ENCODE data around the gene IGSF23.

The IGSF23 gene, protein sequence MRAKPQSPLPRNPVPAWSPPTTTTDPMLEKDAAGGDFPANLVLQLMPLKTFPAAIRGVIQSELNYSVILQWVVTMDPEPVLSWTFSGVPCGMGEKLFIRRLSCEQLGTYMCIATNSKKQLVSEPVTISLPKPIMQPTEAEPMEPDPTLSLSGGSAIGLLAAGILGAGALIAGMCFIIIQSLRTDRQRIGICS

GRCh38 chr19:44613295-44614178, at the start of gene IGSF23:
Gene IGSF23, plus strand, starts transcription at chr19:44613563. Its CDS starts 83 bp downstream, at chr19:44613646.
- peak; percentile 45 for DNase-seq (ENCODE audit: low spot score)

DNA sequence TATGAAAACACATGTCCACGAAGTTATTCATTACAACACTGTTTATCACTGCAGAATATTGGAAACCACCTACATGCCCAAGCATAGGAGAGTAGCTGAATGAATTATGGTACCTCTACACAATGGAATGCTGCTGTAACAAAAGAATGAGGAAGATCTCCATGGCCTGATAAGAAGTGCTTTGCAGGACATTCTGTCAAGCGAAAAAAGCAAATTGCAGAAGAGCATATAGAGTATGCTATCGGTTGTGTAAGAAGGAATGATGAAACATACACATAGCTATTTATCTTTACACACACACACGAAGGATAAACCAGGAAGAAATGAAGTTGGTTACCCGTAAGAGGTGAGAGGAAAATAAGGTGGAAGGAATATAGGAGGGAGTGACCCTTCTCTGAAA, 46.4 kb upstream of the IGSF23 start:
- no peak for DNase-seq (ENCODE audit: low spot score)

- no peak for DNase-seq (ENCODE audit: low spot score)
These were observed 45.6 kb upstream of the IGSF23 start for GRCh38 chr19:44567745-44568144.

DNA sequence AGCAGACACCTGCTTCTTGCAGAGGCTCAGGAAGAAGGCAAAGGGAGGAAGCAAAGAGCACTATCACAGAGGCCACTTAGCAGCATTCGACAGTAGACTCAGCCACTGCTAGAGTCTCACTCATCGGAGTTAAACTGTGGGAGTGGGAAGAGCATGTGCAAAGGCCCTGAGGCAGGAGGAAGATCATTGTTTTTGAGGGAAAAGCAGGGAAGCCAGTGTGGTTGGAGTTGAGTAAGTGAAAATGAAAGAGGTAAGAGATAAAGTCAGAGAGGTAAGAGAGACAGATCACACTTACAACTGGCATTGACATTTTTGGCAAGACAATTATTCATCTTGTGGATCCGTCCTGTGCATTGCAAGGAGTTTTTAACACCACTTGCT, 42.8 kb upstream of the IGSF23 start:
- no peak for DNase-seq (ENCODE audit: low spot score)

GRCh38 chr19:44570984-44571684, 42.2 kb upstream of the IGSF23 start:
- peak; percentile 76 for DNase-seq (ENCODE audit: low spot score)

GRCh38 chr19:44571830-44572580, 41.4 kb upstream of the IGSF23 start:
- no peak for DNase-seq (ENCODE audit: low spot score)

GRCh38 chr19:44572581-44572900, 40.8 kb upstream of the IGSF23 start:
- DNase-seq (ENCODE audit: low spot score) = no peak

DNA sequence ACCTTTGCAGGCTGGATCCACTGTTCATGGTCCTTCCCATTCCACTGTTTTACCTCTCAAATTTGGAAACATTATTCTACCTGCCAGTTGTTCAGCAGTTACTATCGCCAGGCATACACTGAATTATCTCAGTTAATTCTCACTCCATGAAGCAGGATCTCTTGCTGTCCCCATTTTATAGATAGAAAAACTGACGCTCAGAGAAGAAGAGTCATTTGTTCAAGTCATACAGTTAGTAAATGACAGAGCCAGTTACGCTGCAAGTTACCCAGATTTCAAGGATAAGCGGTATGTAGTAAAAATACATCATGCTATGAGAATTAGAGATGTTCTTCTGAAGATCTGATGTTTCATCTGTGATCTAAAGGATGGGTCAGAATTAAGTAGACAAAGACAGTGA, 40.2 kb upstream of the IGSF23 start:
- no peak for DNase-seq (ENCODE audit: low spot score)

GRCh38 chr19:44573627-44574026, 39.7 kb upstream of the IGSF23 start:
- no peak for DNase-seq (ENCODE audit: low spot score)

DNA sequence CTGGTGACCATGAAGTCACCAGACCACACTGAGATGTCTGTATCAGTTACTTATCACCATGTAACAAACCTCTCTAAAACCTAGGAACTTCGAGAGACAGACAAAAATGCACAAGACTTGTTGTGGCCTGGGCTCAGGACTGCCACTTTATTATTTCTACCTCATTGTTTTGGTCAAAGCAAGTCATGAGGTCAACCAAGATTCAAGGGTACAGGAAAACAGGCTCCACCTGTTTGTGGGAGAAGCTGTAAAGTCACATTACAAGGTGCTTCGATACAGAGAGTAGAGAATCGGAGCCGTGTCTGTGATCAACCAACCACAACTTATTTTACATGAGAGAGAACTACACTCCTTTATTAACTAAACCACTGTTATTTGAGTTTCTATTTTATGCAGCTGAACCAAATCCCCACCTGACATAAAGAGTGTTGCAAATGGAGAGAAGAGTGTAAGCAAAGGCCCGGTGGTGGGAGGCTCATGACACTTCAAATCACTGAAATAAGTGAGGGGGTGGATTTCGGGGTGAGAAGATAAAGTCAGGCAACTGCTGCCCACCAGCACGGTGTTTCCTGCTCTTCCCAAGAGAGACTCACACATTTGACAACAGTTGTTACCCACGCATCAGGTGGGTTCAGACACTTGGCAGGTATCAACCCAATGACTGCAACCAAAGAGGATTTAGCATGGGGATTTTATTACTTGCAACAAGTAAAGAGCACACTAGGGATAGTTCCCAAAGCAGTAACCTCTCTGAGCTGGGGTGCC, 39.0 kb upstream of the IGSF23 start:
- DNase-seq (ENCODE audit: low spot score) = no peak

GRCh38 chr19:44575116-44575700, 38.2 kb upstream of the IGSF23 start:
- DNase-seq (ENCODE audit: low spot score) = no peak

DNA sequence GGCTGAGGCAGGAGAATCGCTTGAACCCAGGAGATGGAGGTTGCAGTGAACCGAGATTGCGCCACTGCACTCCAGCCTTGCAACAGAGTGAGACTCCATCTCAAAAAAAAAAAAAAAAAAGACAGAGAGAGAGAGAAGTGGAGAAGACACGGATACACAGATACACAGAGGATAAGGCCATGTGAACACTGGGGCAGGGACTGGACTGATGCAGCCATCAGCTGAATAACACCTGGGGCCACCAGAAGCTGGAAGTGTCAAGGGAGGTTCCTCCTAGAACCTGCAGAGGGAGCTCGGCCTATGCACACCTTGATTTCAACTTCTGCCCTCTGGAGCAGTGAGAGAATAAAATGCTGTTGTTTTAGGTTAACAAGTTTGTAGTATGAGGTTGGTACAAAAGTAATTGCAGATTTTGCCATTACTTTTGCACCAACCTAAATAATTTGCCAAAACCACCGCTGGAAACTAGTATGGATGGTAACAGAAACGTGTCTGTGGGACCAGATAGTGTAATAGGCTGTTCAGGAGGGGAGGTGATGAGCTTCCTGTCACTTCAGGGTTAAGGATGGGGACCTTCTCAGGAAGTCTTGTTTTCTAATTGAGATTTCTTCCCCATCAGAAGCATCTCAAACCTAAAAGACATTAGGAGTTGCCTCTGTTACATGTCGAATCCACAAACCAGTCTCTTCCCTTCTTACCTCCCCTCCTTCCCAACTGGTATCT, 36.4 kb upstream of the IGSF23 start:
- peak; percentile 41 for DNase-seq (ENCODE audit: low spot score)

DNA sequence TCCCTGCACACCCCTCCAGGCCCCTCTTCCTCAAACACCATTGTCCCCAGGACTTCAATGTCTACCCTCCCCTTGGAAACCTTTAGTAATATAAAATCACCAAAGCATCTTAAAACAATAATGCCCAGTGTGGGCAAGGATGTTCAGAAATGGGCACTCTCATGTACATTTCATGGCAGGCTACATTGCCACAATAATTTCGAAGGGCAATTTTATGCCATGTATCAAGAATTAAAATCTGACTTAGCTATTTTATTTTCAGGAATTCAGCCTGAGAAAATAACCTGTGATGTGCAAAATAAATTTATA, 35.8 kb upstream of the IGSF23 start:
- no peak for DNase-seq (ENCODE audit: low spot score)

- no peak for DNase-seq (ENCODE audit: low spot score)
These were observed 33.5 kb upstream of the IGSF23 start for GRCh38 chr19:44579663-44580365.

DNA sequence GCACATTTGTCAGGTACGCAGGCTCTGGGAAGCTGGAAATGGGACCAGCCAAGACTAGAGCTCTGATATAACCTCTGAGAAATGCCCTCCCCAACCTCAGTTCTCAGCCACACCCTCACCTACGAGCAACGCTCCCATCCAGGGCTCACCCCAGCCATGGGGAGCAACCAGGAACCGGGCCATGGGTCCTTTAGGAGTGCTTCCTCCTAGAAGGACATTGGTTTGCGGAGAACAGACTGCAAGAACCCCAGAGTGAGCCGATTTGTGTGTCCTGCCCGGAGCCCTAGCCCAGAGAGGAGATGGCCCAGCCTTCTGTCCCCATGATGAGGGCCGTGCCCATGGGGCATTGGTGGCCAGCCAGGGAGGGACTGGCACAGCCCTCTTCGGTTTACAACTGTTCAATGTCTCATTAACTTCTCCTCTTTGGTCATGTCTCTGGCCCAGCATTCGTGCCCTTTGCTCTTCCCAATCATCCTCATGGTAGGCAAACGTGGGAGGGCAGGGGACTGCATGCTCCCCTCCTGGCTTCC, 32.9 kb upstream of the IGSF23 start:
- no peak for DNase-seq (ENCODE audit: low spot score)

- DNase-seq (ENCODE audit: low spot score) = no peak
These were observed 32.1 kb upstream of the IGSF23 start for GRCh38 chr19:44581288-44581687.

- peak; percentile 16 for DNase-seq (ENCODE audit: low spot score)
These were observed 30.6 kb upstream of the IGSF23 start for GRCh38 chr19:44582581-44583265.

GRCh38 chr19:44585371-44586133, 27.8 kb upstream of the IGSF23 start:
- peak; percentile 11 for DNase-seq (ENCODE audit: low spot score)
